Astrocyte of the hippocampus (primary cell): ENCODE measurements around the gene SYT12.
"Not testable (repeated sequence)": the region's sequence is repeated elsewhere in the genome, so short reads cannot be mapped to it uniquely, and the experiment has no call there.

Experiments used
- DNase-seq: peaks from one replicate; pipeline ENCODE4 v3.0.0; 2011; ENCODE audit warnings: low read depth, low spot score

SYT12 gene

DNA sequence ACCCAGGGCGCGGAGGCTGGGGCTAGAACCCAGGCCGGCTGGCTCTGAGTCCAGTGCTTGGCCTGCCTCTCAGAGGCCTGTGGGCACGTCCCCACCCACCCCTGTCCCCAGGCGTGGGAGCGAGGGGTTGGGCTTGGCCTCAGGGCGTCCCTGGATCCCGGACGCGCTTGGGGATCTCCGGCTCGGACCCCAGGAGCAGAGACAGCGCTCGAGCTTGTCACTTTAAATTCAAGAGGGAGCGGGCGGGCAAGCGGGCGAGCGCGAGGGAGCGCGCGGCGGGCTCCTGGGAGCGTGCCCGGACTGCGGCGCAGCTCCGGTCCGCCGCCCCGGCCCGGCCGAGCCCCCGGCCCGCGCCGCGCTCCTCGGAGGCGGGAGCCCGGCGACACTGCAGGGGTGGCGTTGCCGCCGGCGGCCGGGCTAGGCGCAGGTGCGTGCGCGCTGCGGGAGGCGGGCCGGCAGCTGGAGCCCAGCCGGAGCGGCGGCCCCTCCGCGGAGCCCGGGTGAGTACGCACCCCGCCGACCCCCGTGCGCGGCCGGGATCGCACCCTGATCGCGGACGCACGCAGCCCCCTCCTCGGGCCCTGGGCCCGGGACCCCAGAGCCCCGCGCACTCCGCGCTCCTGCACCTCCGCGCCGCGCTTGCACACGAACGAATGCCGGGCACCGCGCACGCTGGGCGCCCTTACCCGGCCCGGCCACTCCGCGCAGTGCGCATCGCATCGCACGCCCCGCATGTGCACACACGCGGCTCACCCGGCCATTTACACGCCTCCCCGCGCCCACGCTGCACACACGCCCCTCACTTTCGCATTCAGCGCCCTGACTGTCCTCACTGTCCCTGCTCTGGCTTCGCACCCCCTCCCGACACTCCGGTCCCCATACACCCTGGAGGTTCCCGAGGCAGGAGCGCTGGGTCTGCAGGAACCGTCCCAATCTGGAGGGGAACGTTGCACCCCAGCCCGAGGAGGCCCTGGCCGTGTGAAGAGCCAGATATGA, at the start of gene SYT12:
Gene SYT12 (plus strand): TSS at position 174 of the 996 bp plus-strand sequence. CDS start 7,011 bp downstream, outside the sequence.
- DNase-seq = peak; percentile 58

- no peak for DNase-seq
These were observed 48.9 kb upstream of the SYT12 start for GRCh38 chr11:66973956-66974580.

DNA sequence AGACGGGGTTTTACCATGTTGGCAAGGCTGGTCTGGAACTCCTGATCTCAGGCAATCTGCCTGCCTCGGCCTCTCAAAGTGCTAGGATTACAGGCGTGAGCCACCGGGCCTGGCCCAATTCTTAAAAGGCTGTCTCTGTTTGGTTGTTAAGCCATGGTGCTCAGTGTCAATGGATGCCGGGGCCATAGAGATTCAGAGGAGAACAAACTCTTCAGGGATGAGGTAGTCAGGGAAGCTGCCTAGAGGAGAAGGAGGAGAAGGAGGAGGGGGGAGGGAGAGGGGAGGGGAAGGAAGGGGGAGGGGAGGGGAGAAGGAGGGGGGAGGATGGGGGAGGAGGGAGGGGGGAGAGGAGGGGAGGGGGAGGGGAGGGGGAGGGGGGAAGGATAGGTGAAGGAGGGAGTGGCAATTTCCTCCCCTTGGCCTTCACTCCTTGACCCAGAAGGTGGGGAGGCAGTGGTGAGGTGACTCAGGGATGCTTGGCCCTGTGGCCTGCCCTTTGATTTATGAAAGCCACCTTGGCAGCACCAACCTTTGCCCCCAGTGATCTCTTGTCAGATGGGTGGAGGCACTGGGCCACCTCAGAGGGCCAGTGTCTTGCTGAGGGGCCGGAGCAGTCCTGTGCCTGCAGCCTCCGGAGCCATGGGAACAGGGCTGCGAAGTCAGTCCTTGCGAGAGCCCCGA, 48.1 kb upstream of the SYT12 start, which contains the start of gene C11orf86:
Gene C11orf86 (plus strand): TSS at position 581 of the 681 bp plus-strand sequence. CDS start 59 bp downstream, at position 640.
- DNase-seq = no peak

DNA sequence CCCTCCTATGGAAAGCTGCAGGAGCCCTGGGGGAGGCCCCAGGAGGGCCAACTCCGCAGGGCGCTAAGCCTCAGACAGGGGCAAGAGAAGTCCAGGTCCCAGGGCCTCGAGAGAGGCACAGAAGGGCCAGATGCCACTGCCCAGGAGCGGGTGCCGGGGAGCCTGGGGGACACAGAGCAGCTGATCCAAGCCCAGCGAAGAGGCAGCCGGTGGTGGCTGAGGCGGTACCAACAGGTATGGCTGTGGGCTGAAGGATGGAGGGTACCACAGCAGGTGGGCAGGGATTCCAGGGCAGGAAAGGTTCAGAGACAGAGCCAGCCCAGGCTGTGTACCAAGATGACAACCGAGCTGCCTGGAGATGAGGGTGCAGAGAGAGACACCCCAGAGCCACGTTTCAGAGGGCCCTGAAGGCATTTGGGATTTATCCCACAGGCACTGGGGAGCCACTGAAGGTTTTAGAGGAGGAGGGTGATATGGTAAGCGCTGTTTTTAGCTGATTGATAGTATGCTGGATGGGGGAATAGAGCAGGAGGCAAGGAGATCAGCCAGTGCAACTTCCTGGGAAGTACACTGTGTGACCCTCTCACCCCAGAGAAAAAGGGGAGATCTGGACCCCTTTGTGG, 47.4 kb upstream of the SYT12 start:
- no peak for DNase-seq

- peak; percentile 60 for DNase-seq
These were observed 46.9 kb upstream of the SYT12 start for GRCh38 chr11:66976028-66976467.

DNA sequence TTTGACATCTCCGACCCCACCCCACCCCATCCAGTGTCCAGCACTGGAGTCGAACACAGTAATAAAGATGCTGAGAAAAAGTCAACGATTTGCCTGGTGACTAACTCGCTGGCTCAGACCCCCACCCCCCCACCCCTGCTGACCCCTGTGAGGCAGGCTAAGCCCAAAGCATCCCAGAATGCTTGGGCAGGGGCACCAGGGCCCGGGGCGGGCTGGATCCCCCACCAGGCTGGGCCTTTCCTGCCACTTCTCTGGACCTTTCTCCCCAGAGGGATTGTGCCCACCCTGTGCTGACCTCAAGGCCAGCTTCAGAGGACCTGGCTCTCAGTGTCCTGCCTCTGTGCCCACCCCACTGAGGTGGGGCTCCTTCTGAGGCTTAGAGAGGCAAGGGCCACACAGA, 46.0 kb upstream of the SYT12 start:
- DNase-seq = no peak

- no peak for DNase-seq
These were observed 44.7 kb upstream of the SYT12 start for GRCh38 chr11:66978229-66978628.

GRCh38 chr11:66978717-66979116, 44.2 kb upstream of the SYT12 start:
- no peak for DNase-seq

DNA sequence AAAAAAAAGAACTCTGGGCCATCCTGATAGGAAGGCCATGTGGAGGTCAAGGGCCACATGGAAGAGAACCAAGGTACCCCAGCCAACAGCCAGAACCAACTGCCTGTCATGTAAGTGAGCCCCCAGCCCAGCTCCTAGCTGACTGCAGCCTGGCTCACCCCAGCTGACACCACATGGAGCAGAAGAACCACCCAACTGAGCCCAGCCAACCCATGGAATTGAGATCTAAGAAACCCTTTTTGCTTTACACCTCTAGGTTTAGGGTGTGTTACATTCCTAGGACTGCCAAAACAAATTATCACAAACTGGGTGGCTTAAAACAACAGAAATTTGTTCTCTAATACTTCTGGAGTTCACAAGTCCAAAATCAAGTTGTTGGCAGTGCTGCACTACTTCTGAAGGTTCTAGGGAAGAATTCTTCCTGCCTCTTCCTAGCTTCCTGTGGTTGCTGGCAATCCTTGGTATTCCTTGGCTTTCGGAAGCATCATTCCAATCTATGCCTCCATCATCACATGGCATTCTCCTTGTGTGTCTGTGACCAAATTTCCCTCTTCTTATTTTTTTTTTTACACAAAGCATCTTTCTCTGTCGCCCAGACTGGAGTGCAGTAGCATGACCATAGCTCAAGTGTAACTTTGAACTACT, 43.5 kb upstream of the SYT12 start:
- no peak for DNase-seq

DNA sequence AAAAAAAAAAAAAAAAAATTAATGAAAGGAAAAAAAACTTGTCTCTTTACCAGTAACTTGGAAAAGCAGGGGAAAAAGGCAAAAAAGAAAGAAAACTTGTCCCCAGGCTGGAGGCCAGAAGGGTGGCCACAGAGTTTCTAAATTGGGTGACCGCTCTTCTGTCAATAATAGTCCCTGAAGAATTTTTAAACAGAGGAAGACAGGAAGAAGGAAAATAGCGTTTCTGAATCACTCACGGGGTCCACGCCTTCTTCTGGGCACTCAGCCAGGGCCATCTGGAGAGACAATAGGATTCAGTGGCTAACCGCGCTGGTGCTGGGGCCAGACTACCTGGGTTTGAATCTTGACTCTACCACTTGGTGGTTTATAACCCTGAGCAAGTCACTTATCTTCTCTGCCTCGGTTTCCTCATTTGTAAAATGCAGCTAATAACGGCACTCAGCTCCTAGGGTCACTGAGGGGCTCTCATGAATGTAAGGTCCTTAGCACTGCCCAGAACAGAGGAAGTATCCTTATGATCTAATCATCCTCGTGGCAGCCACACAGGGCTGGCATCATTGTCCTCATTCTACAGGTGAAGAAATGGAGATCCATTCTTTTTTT, 40.9 kb upstream of the SYT12 start:
- peak; percentile 95 for DNase-seq

- no peak for DNase-seq
These were observed 39.5 kb upstream of the SYT12 start for GRCh38 chr11:66983275-66983924.

DNA sequence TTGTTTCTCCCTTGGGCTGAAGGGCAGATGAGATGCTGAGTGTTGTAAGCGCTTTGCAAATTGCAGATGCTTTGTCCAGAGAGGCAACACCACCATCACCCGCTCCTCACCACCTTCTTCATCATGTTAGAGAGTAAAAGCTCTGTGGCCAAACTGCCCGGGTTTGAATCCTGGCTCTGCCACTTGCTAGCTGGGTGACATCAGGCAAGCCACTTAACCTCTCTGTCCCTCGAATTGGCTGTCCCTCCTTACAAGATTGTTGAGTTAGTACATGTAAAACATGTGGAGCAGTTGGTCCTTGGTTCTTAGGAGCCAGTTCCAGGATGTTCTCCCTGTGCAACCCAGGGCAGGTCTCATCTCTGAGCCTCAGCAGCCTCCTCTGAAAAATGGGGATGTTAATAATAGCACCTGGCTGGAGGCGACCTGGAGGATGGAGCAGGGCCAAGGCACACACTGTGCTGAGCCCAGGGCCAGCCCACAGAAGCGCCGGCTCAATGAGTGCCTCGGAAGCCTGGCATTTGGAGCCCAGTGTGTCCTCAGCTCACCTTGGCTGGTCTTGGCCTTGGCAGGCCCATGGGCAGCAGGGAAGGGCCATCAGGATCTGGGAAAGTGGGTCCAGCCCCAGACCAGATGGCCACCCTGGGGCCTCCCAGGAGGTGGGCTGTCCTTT, 37.3 kb upstream of the SYT12 start:
- no peak for DNase-seq

DNA sequence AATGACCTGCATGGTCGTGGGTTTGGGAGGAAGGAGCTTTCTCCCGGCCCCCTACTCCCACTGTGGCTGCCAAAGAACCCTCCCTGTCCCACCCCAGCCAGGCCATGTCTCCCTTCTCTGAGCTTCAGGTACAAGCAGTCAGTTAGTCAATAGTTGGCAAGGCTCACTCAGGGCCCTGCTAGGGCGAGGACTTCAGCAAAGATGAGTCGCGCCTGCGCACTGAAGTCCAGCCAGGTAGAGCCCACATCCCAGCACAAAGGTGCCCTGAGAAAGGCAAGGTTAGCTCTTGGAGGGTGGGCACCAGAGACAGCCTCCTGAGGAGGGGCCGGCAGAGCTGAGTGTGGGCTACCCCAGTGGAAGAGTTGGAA, 36.8 kb upstream of the SYT12 start:
- DNase-seq = no peak

DNA sequence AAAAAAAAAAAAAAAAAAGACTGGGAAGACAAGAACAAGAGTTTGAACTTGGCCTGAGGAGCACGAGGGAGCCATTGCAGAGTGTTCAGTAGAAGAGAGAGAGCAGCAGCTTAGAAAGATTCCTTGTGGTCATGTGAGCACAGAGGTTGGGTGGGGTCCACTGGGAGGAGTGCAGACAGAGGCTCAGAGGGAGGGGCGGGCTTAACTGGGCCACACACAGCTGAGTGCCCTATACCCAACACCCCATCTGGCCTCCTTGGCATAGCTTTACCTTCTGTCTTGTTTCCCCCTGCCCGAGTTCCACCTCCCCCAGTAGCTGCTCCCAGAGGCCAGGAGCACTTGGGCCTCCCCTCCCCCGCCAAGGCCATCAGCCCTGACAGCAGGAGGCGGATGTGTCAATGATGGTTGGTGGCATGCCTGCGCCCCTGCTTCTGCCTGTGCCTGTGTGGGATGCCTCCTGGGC, 35.7 kb upstream of the SYT12 start:
- DNase-seq = no peak

- DNase-seq = no peak
These were observed 34.9 kb upstream of the SYT12 start for GRCh38 chr11:66987924-66988637.

- DNase-seq = not testable (repeated sequence)
These were observed 34.2 kb upstream of the SYT12 start for GRCh38 chr11:66988741-66989140.

DNA sequence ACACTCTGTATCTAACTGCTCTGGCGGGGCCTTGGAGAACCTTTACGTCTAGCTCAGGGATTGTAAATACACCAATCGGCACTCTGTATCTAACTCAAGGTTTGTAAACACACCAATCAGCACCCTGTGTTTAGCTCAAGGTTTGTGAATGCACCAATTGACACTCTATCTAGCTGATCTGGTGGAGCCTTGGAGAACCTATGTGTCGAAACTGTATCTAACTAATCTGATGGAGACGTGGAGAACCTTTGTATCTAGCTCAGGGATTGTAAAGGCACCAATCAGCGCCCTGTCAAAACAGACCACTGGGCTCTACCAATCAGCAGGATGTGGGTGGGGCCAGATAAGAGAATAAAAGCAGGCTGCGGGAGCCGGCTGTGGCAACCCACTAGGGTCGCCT, 33.6 kb upstream of the SYT12 start:
- DNase-seq = not testable (repeated sequence)

- no peak for DNase-seq
These were observed 30.9 kb upstream of the SYT12 start for GRCh38 chr11:66992041-66992440.
